GM18499 (cell line): Measurements from ENCODE around the gene FOXP4.

Experiments used
- ATAC-seq: cut with Tn5 transposase; IDR thresholded peaks from one replicate; pipeline ENCODE4 v1.9.1; 2021; ENCODE audit warnings: moderate number of reproducible peaks; ENCODE audit not compliant: insufficient read depth, unreplicated experiment

FOXP4 gene

GRCh38 chr6:41545703-41546474, at the start of gene FOXP4:
FOXP4 (plus strand) TSS chr6:41546381; CDS start chr6:41565761, 19,380 bp downstream.
- ATAC-seq, result peak; percentile 34

GRCh38 chr6:41497573-41497972, 48.6 kb upstream of the FOXP4 start:
- no peak for ATAC-seq

- no peak for ATAC-seq
Observed at GRCh38 chr6:41497994-41498393, 48.2 kb upstream of the FOXP4 start.

GRCh38 chr6:41498968-41499599, 47.1 kb upstream of the FOXP4 start:
- ATAC-seq, result no peak

GRCh38 chr6:41500561-41500960, 45.6 kb upstream of the FOXP4 start:
- ATAC-seq, result no peak

GRCh38 chr6:41502566-41502916, 43.6 kb upstream of the FOXP4 start:
- ATAC-seq, result no peak

GRCh38 chr6:41502917-41503671, 43.1 kb upstream of the FOXP4 start:
- no peak for ATAC-seq

GRCh38 chr6:41503827-41504465, 42.2 kb upstream of the FOXP4 start:
- ATAC-seq, result no peak

- ATAC-seq, result no peak
Observed at GRCh38 chr6:41504466-41505121, 41.6 kb upstream of the FOXP4 start.

- no peak for ATAC-seq
Observed at GRCh38 chr6:41505122-41506049, 40.8 kb upstream of the FOXP4 start.

- ATAC-seq, result no peak
Observed at GRCh38 chr6:41508479-41508878, 37.7 kb upstream of the FOXP4 start.

GRCh38 chr6:41509580-41509979, 36.6 kb upstream of the FOXP4 start:
- no peak for ATAC-seq

- no peak for ATAC-seq
Observed at GRCh38 chr6:41511443-41512060, 34.6 kb upstream of the FOXP4 start.

GRCh38 chr6:41512146-41512701, 34.0 kb upstream of the FOXP4 start:
- no peak for ATAC-seq

- no peak for ATAC-seq
Observed at GRCh38 chr6:41515995-41516394, 30.2 kb upstream of the FOXP4 start.

- ATAC-seq, result no peak
Observed at GRCh38 chr6:41518118-41518517, 28.1 kb upstream of the FOXP4 start.

GRCh38 chr6:41519305-41519744, 26.9 kb upstream of the FOXP4 start:
- no peak for ATAC-seq
